ENCODE data around the gene USP24. TPM values are rescaled to one million over a fixed set of nuclear protein-coding genes. Genes with fewer than 3 reads are reported as not detected.

USP24 gene
- total RNA-seq, 1 experiment from 2014 or later, result 38.5 TPM

DNA sequence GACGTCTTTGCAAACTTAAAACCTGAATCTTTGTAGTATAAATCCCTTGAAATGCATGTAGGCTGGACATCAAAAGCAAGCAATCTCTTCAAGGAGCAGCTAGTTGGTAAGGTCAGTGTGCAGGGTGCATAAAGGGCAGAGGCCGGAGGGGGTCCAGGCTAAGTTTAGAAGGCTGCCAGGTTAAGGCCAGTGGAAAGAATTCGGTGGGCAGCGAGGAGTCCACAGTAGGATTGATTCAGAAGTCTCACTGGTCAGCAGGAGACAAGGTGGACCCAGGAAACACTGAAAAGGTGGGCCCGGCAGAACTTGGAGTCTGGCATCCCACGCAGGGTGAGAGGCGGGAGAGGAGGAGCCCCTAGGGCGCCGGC lies 176.2 kb downstream of the USP24 start:
- no peaks in the 10 kb centered on the region for H3F3A ChIP-seq (ENCODE audit: low read length, unreplicated experiment)
- ChIA-PET CTCF (no interaction called here), POLR2A (ENCODE audit: unreplicated experiment) (no interaction called here)
- intact Hi-C loops (cut with micrococcal nuclease), result no loop called here
- no peaks in the 10 kb centered on the region for H3K9me2 ChIP-seq (replicated peaks; ENCODE audit: low read length)
- no peak for TF ChIP-seq EZH2 (IDR thresholded peaks at IDR 0.05; ENCODE audit: low read length, unreplicated experiment)
- TF ChIP-seq EZH2phosphoT487 (IDR thresholded peaks at IDR 0.05; ENCODE audit: borderline replicate concordance, low read length), result no peak
- no peak for TF ChIP-seq CTCF (conservative IDR thresholded peaks at IDR 0.05; ENCODE audit: low read depth, low read length)
- peaks cover 8% of the 10 kb centered on the region for H3K27me3 ChIP-seq (ENCODE audit: low read length)
- no TSS peak for BruUV-seq (replicated peaks)
- peak overlapping the region; percentile 92 for H3K4me2 ChIP-seq (ENCODE audit: low read length)
- H4K20me1 ChIP-seq (ENCODE audit: low read length), result no peaks in the 10 kb centered on the region
- H3K9ac ChIP-seq (ENCODE audit: low read length), result no peak overlapping the region
- no peaks in the 10 kb centered on the region for H3K9me3 ChIP-seq (ENCODE audit: low read length)
- no peaks in the 10 kb centered on the region for H3K79me2 ChIP-seq (ENCODE audit: low read length)
- no peak for ATAC-seq
- peak overlapping the region; percentile 77 for H2AFZ ChIP-seq (ENCODE audit: low read length)
- H3K36me3 ChIP-seq (ENCODE audit: low read depth, low read length), result no peaks in the 10 kb centered on the region
- no peak overlapping the region for H3K27ac ChIP-seq (ENCODE audit: low read length)
- peaks cover 11% of the 10 kb centered on the region; the same call in 1 of the 2 replicates for H3K4me1 ChIP-seq (ENCODE audit: insufficient read depth, low read length)
- H3K4me3 ChIP-seq (ENCODE audit: low read length), result peak overlapping the region; percentile 73; the same call in 1 of the 2 replicates
- no peak for DNase-seq

DNA sequence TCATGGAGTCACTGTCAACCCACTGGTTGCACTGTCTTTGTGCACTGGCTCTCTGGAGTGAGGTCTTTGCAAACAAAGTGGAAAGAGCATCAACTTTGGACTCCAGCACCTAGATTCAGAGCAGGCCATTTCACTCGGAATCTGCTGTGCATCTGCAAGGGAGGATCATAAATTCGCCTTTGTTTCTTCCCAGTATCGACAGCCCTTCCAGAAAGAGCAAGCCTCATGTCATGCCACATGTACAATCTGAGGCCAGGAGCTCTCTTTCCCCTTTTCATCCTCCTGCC lies 176.7 kb downstream of the USP24 start:
- CTCF ChIA-PET, result no interaction called here
- H3K27ac ChIP-seq (ENCODE audit: low read length), result no peak overlapping the region
- peaks cover 11% of the 10 kb centered on the region; the same call in 1 of the 2 replicates for H3K4me1 ChIP-seq (ENCODE audit: insufficient read depth, low read length)
- no peak overlapping the region for H2AFZ ChIP-seq (ENCODE audit: low read length)
- H3K9ac ChIP-seq (ENCODE audit: low read length), result no peak overlapping the region
- TF ChIP-seq EZH2 (IDR thresholded peaks at IDR 0.05; ENCODE audit: low read length, unreplicated experiment) (no peak), EZH2phosphoT487 (IDR thresholded peaks at IDR 0.05; ENCODE audit: borderline replicate concordance, low read length) (no peak), CTCF (conservative IDR thresholded peaks at IDR 0.05; ENCODE audit: low read depth, low read length) (no peak)
- DNase-seq, result no peak
- no peak overlapping the region for H3K4me2 ChIP-seq (ENCODE audit: low read length)
- no peaks in the 10 kb centered on the region for H3K36me3 ChIP-seq (ENCODE audit: low read depth, low read length)
- H3K9me3 ChIP-seq (ENCODE audit: low read length), result no peaks in the 10 kb centered on the region
- H4K20me1 ChIP-seq (ENCODE audit: low read length), result no peaks in the 10 kb centered on the region
- peaks cover 8% of the 10 kb centered on the region for H3K27me3 ChIP-seq (ENCODE audit: low read length)
- BruUV-seq (replicated peaks), result no TSS peak
- H3K4me3 ChIP-seq (ENCODE audit: low read length), result no peak overlapping the region
- ATAC-seq, result no peak
- H3F3A ChIP-seq (ENCODE audit: low read length, unreplicated experiment), result no peaks in the 10 kb centered on the region
- no peaks in the 10 kb centered on the region for H3K9me2 ChIP-seq (replicated peaks; ENCODE audit: low read length)
- POLR2A ChIA-PET (ENCODE audit: unreplicated experiment), result no interaction called here
- no peaks in the 10 kb centered on the region for H3K79me2 ChIP-seq (ENCODE audit: low read length)
- intact Hi-C loops (cut with micrococcal nuclease), result no loop called here

DNA sequence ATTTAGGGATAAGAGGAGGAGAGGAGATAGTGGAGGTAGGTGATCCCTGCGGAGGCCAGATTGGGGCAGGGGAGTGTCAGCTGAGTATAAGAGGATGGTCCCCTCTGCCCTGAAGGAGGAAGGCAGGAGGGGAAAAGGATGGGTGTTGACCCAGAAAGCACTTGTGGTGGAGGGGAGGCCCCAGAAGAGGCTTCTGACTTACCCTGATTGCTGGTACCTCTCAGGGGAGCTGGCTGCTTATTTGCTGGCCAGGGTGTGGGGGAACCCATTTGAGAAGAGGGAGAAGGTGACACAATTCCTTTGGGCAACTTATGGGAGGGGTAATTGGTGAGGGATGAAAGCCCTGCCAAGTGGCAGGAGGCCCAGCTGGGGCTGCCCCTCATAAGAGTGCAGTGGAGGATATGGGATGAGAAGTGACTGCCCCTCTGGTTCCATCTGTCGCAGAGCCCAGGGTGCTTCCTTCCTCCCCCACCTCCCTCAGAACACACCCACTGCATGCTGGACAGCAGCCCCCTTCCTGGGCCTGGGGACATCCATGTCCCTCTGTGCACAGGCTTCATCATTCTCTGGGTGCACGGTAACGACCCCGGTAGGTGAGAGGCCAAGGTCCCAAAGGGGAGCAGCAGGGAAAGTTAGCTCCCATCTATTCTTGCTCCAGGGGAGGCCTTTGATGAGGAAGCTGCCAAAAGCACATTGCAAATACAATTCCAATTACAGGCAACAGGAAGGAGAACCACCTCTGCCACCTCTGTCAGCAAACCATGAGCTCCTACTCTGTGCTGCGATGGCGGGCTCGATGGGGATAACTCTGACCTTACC lies 177.2 kb downstream of the USP24 start:
- H3K79me2 ChIP-seq (ENCODE audit: low read length), result no peaks in the 10 kb centered on the region
- H3K4me3 ChIP-seq (ENCODE audit: low read length), result no peak overlapping the region
- H2AFZ ChIP-seq (ENCODE audit: low read length), result no peak overlapping the region
- CTCF ChIA-PET, result no interaction called here
- H3K9me2 ChIP-seq (replicated peaks; ENCODE audit: low read length), result no peaks in the 10 kb centered on the region
- DNase-seq (no peak), ATAC-seq (no peak)
- H3K27me3 ChIP-seq (ENCODE audit: low read length), result peaks cover 8% of the 10 kb centered on the region
- H3K9ac ChIP-seq (ENCODE audit: low read length), result no peak overlapping the region
- H3F3A ChIP-seq (ENCODE audit: low read length, unreplicated experiment), result no peaks in the 10 kb centered on the region
- H3K9me3 ChIP-seq (ENCODE audit: low read length), result no peaks in the 10 kb centered on the region
- intact Hi-C loops (cut with micrococcal nuclease), result no loop called here
- H4K20me1 ChIP-seq (ENCODE audit: low read length), result no peaks in the 10 kb centered on the region
- no peak overlapping the region for H3K27ac ChIP-seq (ENCODE audit: low read length)
- H3K36me3 ChIP-seq (ENCODE audit: low read depth, low read length), result no peaks in the 10 kb centered on the region
- H3K4me1 ChIP-seq (ENCODE audit: insufficient read depth, low read length), result peaks cover 11% of the 10 kb centered on the region; the same call in 1 of the 2 replicates
- BruUV-seq (replicated peaks), result no TSS peak
- no peak overlapping the region for H3K4me2 ChIP-seq (ENCODE audit: low read length)
- POLR2A ChIA-PET (ENCODE audit: unreplicated experiment), result no interaction called here
- TF ChIP-seq EZH2 (IDR thresholded peaks at IDR 0.05; ENCODE audit: low read length, unreplicated experiment) (no peak), CTCF (conservative IDR thresholded peaks at IDR 0.05; ENCODE audit: low read depth, low read length) (no peak), EZH2phosphoT487 (IDR thresholded peaks at IDR 0.05; ENCODE audit: borderline replicate concordance, low read length) (no peak)

Data from PC-3 (cell line).